GM21447 (cell line): Measurements from ENCODE around the gene RAB11FIP3.

Experiments used
- ATAC-seq: cut with Tn5 transposase; IDR thresholded peaks from one replicate; pipeline ENCODE4 v1.9.1; 2021; ENCODE audit not compliant: unreplicated experiment

RAB11FIP3 gene

GRCh38 chr16:551210-551609, 125.8 kb downstream of the RAB11FIP3 start:
- ATAC-seq, result no peak

- no peak for ATAC-seq
Measured at GRCh38 chr16:552171-552570, 126.7 kb downstream of the RAB11FIP3 start.

GRCh38 chr16:553601-554296, 128.3 kb downstream of the RAB11FIP3 start:
- no peak for ATAC-seq

- ATAC-seq, result no peak
Measured at GRCh38 chr16:554297-554621, 128.8 kb downstream of the RAB11FIP3 start.

- no peak for ATAC-seq
Measured at GRCh38 chr16:554640-555365, 129.4 kb downstream of the RAB11FIP3 start.

GRCh38 chr16:555528-556473, 130.4 kb downstream of the RAB11FIP3 start:
- no peak for ATAC-seq

GRCh38 chr16:556474-557173, 131.2 kb downstream of the RAB11FIP3 start:
- no peak for ATAC-seq

- ATAC-seq, result no peak
Measured at GRCh38 chr16:557463-558297, 132.2 kb downstream of the RAB11FIP3 start.

GRCh38 chr16:558298-559020, 133.0 kb downstream of the RAB11FIP3 start:
- no peak for ATAC-seq

GRCh38 chr16:559021-559380, 133.6 kb downstream of the RAB11FIP3 start:
- ATAC-seq, result no peak

- no peak for ATAC-seq
Measured at GRCh38 chr16:559411-560203, 134.2 kb downstream of the RAB11FIP3 start.

- no peak for ATAC-seq
Measured at GRCh38 chr16:560204-560700, 134.8 kb downstream of the RAB11FIP3 start, which contains the start of gene PRR35. Gene PRR35, plus strand, starts transcription at chr16:560394. Its CDS starts 2,901 bp downstream, at chr16:563295.

GRCh38 chr16:560701-561412, 135.4 kb downstream of the RAB11FIP3 start:
- ATAC-seq, result no peak

- no peak for ATAC-seq
Measured at GRCh38 chr16:561413-561794, 136.0 kb downstream of the RAB11FIP3 start.

- no peak for ATAC-seq
Measured at GRCh38 chr16:561957-562938, 136.8 kb downstream of the RAB11FIP3 start.

GRCh38 chr16:563072-563644, 137.7 kb downstream of the RAB11FIP3 start:
- no peak for ATAC-seq
